CD4-positive, alpha-beta memory T cell (primary cell): Measurements from ENCODE around the gene ECE1. TPM values are rescaled to one million over a fixed set of nuclear protein-coding genes. Genes with fewer than 3 reads are reported as not detected.
A peak's percentile ranks its signal among the peaks of the same experiment; 100 is the strongest.
"Not testable (repeated sequence)": the region's sequence is repeated elsewhere in the genome, so short reads cannot be mapped to it uniquely, and the experiment has no call there.

Source experiments
- CTCF ChIA-PET: fragments of 350-600 bp; sonication (Branson Sonifier 250); formaldehyde crosslinking; loops from one replicate; lab custom pipeline; 2021; ENCODE audit warnings: inconsistent platforms; ENCODE audit not compliant: partially characterized antibody; lab: Charles Lee
- POLR2A ChIA-PET: fragments of 350-600 bp; sonication (Branson Sonifier 250); formaldehyde crosslinking; loops from one replicate; lab custom pipeline; 2021; ENCODE audit not compliant: partially characterized antibody; lab: Charles Lee
- DNase-seq, 5 donors: peaks; one replicate each; pipeline versions ENCODE4 v3.0.0 to v3.0.0-alpha.2; 2020 to 2022; ENCODE audit warnings: mixed read lengths in 1 of 5
- H3K27ac ChIP-seq: one replicate; pipeline ENCODE4 v1.7.0; 2013; ENCODE audit warnings: low read depth, low read length
- H3K27me3 ChIP-seq: 2 replicates; pipeline ENCODE4 v1.7.0; 2013; ENCODE audit warnings: mild to moderate bottlenecking, low read length, moderate library complexity; ENCODE audit not compliant: insufficient read depth
- H3K36me3 ChIP-seq: 2 replicates; pipeline ENCODE4 v1.7.0; 2013; ENCODE audit warnings: mild to moderate bottlenecking, low read length, moderate library complexity; ENCODE audit not compliant: insufficient read depth
- H3K4me1 ChIP-seq: 2 replicates; pipeline ENCODE4 v1.7.0; 2013; ENCODE audit warnings: mild to moderate bottlenecking, low read length, moderate library complexity; ENCODE audit not compliant: insufficient read depth
- H3K4me3 ChIP-seq, 2 donors: one replicate each; pipeline ENCODE4 v1.7.0; 2013; ENCODE audit warnings: low read length in 2 of 2, mild to moderate bottlenecking in 1 of 2
- H3K9me3 ChIP-seq, 2 donors: one replicate each; pipeline ENCODE4 v1.7.0; 2013; ENCODE audit warnings: low read length in 2 of 2, control low read depth in 1 of 2; ENCODE audit not compliant: control insufficient read depth in 1 of 2
- H3K27ac Mint-ChIP-seq, 7 donors: one replicate each; pipeline ENCODE4 v1.8.0; 2020 to 2021; ENCODE audit warnings: mixed read lengths in 7 of 7, mild to moderate bottlenecking in 6 of 7, inconsistent platforms in 3 of 7, moderate library complexity in 3 of 7
- H3K27me3 Mint-ChIP-seq, 2 donors: one replicate each; pipeline ENCODE4 v1.8.0; 2020 to 2021; ENCODE audit warnings: mixed read lengths in 2 of 2
- H3K36me3 Mint-ChIP-seq, 2 donors: one replicate each; pipeline ENCODE4 v1.8.0; 2020 to 2021; ENCODE audit warnings: mixed read lengths in 2 of 2, inconsistent platforms in 1 of 2, mild to moderate bottlenecking in 1 of 2
- H3K4me1 Mint-ChIP-seq, 4 donors: one replicate each; pipeline ENCODE4 v1.8.0; 2020 to 2021; ENCODE audit warnings: mixed read lengths in 4 of 4, mild to moderate bottlenecking in 1 of 4
- H3K4me3 Mint-ChIP-seq, 8 donors: one replicate each; pipeline ENCODE4 v1.8.0; 2020 to 2021; ENCODE audit warnings: mixed read lengths in 8 of 8, mild to moderate bottlenecking in 7 of 8, moderate library complexity in 6 of 8, inconsistent platforms in 3 of 8
- H3K9me3 Mint-ChIP-seq, 8 donors: one replicate each; pipeline ENCODE4 v1.8.0; 2020 to 2021; ENCODE audit warnings: mixed read lengths in 8 of 8, mild to moderate bottlenecking in 5 of 8, inconsistent platforms in 3 of 8, moderate library complexity in 1 of 8
- intact Hi-C: fragments of 100-400 bp; cut with micrococcal nuclease; formaldehyde crosslinking; loops from one replicate; pipeline ENCODE4 v1.15.1; 2023
- polyA plus RNA-seq, 2 donors: library from polyadenylated mRNA; unstranded; fragments of 300-500 nt; fragmentation: Illumina TruSeq; gene quantifications; one replicate each; pipeline ENCODE4 v1.2.3, GENCODE V29; 2021
- total RNA-seq, 2 experiments: library from RNA; stranded (reverse); gene quantifications; one replicate each; pipeline ENCODE4 v1.2.3, GENCODE V29; 2021

The ECE1 gene
- total and polyA plus RNA-seq, 4 experiments from 2014 or later = 10.0 to 104 (median 75.6) TPM

GRCh38 chr1:21174230-21174629, 116.0 kb downstream of the ECE1 start:
- Mint-ChIP-seq H3K4me1 (peaks cover 23 to 32% (median 28%) of the 10 kb centered on the region in 4 donors), H3K9me3 (no peaks in the 10 kb centered on the region), H3K4me3 (peak overlapping the region in 4 of 8 donors; percentile 10 to 89 (median 57)), H3K27ac (peak overlapping the region in 5 of 7 donors; percentile 17 to 93 (median 93)), H3K36me3 (peaks cover 5 to 8% of the 10 kb centered on the region in 2 donors), H3K27me3 (no peaks in the 10 kb centered on the region)
- Histone ChIP-seq H3K9me3 (no peaks in the 10 kb centered on the region), H3K4me1 (peaks cover 18% of the 10 kb centered on the region), H3K36me3 (no peaks in the 10 kb centered on the region), H3K4me3 (no peak overlapping the region), H3K27ac (no peak overlapping the region), H3K27me3 (no peaks in the 10 kb centered on the region)
- intact Hi-C loops = no loop called here
- CTCF ChIA-PET = no interaction called here
- POLR2A ChIA-PET = no interaction called here
- no peak for DNase-seq

GRCh38 chr1:21173096-21173495, 117.2 kb downstream of the ECE1 start:
- H3K27ac Mint-ChIP-seq, H3K36me3 ChIP-seq, H3K27me3 ChIP-seq, intact Hi-C loops, CTCF ChIA-PET, H3K4me3 ChIP-seq, H3K27me3 Mint-ChIP-seq, POLR2A ChIA-PET, H3K27ac ChIP-seq, DNase-seq, H3K4me3 Mint-ChIP-seq, H3K9me3 Mint-ChIP-seq, H3K36me3 Mint-ChIP-seq, H3K9me3 ChIP-seq: not testable (repeated sequence)
- H3K4me1 Mint-ChIP-seq = peaks cover 23 to 32% (median 28%) of the 10 kb centered on the region in 4 donors
- H3K4me1 ChIP-seq = peaks cover 18% of the 10 kb centered on the region

- POLR2A ChIA-PET, H3K9me3 ChIP-seq, H3K36me3 ChIP-seq, H3K27ac ChIP-seq, H3K4me3 ChIP-seq, H3K4me3 Mint-ChIP-seq, intact Hi-C loops, H3K27me3 ChIP-seq, H3K27me3 Mint-ChIP-seq, H3K9me3 Mint-ChIP-seq, DNase-seq, H3K27ac Mint-ChIP-seq: not testable (repeated sequence)
- Mint-ChIP-seq H3K4me1 (peaks cover 23 to 30% (median 25%) of the 10 kb centered on the region in 4 donors), H3K36me3 (peaks cover 12 to 13% of the 10 kb centered on the region in 2 donors)
- CTCF ChIA-PET = interaction anchor here (1.8 kb wide), 1 partner anchor 9 kb away, joined by 4 read pairs; no protein-coding TSS in a partner anchor
- H3K4me1 ChIP-seq = peaks cover 17% of the 10 kb centered on the region
Measured at GRCh38 chr1:21170837-21171236, 119.4 kb downstream of the ECE1 start.

- Mint-ChIP-seq H3K9me3 (no peaks in the 10 kb centered on the region), H3K4me3 (no peak overlapping the region), H3K27me3 (no peaks in the 10 kb centered on the region), H3K27ac (no peak overlapping the region), H3K4me1 (peaks cover 10 to 17% (median 13%) of the 10 kb centered on the region in 4 donors), H3K36me3 (peaks cover 18% of the 10 kb centered on the region in 2 donors)
- H3K9me3 ChIP-seq = no peaks in the 10 kb centered on the region
- intact Hi-C loops = no loop called here
- no peaks in the 10 kb centered on the region for H3K36me3 ChIP-seq
- DNase-seq = no peak
- H3K27ac ChIP-seq = no peak overlapping the region
- H3K27me3 ChIP-seq = no peaks in the 10 kb centered on the region
- no peak overlapping the region for H3K4me3 ChIP-seq
- ChIA-PET POLR2A (interaction anchor here (0.6 kb wide), 1 partner anchor 1727 kb away, joined by 3 read pairs; no protein-coding TSS in a partner anchor), CTCF (interaction anchor here (0.5 kb wide), 1 partner anchor 17 kb away, joined by 4 read pairs; no protein-coding TSS in a partner anchor)
- H3K4me1 ChIP-seq = no peaks in the 10 kb centered on the region
Measured at GRCh38 chr1:21168444-21168843, 121.8 kb downstream of the ECE1 start.

Other genes with a start within 250 kb of the ECE1 start
- gene EIF4G3, start 113.6 kb downstream of the ECE1 start, total RNA-seq = 10 to 100 TPM; 16.6 to 18.0 TPM
- gene EIF4G3, start 113.6 kb downstream of the ECE1 start, polyA plus RNA-seq = 1 to 10 TPM; 1.6 to 9.6 TPM
- gene NBPF3, start 149.7 kb upstream of the ECE1 start, total RNA-seq = 10 to 100 TPM; 14.3 TPM
- gene NBPF3, start 149.7 kb upstream of the ECE1 start, polyA plus RNA-seq = 1 to 10 TPM; 4.2 to 6.3 TPM
- not detected for gene ALPL, start 219.0 kb upstream of the ECE1 start, total RNA-seq
- not detected for gene ALPL, start 219.0 kb upstream of the ECE1 start, polyA plus RNA-seq